Measurements from ENCODE around the gene GGCT.

GGCT gene

DNA sequence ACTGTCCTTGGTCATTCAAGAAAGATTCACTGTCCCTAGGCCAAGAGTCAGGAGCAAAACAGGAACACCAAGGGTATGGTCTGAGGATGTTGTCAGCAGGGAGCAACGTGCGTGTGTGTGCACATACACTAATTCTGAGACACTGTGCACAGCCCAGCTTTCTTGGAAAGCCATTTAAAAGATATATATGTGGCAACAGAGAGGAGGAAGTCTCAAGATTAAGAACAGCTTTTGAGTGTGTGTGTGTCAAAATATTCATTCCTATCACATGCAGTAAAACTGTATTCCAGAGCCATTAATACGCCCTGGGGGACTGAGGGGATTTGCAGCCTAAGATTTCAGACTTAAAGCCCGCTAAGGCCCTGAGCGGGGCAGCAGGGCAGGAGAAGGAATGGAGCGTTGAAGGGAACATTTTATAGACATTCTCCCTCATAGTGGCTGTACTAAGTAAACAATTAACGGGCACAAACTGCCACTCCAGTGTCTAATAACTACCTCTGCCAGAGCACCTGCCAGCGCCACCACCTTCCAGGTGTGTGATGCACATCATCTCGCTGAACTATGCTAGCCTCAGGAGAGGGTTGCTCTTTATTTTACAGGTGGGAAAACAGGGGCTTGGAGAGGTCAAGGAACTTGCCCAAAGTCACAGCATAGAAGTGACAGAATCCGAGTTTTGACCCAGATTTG lies 28.0 kb downstream of the GGCT start:
- no peak for DNase-seq

DNA sequence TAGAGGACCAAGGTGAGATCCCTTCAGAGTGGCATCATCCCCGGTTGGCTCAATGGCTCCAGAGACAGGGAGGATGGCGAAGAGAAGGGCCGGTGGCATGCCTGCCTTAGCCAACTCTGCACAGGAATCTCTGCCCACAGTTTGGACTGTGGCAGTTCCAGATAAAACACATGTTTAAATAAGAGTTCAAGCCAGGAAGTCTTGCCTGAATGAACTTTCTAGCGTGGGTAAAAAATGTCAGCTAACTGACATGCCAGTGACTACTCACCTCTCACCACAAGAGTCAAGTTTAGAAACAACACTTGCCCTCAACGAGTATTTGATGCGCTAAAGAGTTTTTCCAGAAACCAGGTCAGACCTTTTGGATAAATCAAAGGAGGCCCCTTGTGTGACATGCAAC lies 29.0 kb downstream of the GGCT start:
- DNase-seq = no peak

DNA sequence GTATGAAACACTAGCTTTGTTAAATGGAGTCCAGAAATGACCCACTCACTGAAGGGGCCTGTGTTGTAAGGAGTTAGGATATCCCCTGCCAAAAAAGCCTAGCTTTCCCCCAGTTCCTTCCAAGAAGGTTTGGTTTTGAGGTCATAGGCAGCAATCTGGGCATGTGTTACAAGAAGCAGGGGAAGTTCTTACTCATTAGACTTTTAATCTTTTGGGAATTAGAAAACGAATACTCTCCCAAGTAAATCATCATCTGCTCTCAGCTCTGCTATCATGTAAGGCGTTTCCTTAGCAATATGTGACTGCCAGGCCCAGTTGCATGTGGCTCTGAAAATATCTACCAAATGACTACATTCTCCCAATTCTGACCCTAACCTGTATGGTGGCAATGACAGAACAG lies 29.7 kb downstream of the GGCT start:
- no peak for DNase-seq

DNA sequence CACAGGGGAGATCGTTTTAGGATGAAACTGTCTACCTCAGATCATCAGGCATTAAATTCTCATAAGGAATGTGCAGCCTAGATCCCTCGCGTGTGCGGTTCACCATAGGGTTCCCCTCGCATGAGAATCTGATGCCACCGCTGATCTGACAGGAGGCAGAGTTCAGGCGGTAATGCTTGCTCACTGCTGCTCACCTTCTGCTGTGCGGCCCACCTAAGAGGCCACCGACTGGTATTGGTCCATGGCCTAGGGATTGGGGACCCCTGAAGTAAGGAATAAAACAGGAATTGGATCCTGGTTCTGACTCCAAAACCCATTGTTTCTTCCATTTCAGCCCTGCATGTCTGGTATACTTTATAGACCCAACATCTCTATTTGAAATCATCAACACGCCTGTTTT lies 30.1 kb downstream of the GGCT start:
- DNase-seq = no peak

DNA sequence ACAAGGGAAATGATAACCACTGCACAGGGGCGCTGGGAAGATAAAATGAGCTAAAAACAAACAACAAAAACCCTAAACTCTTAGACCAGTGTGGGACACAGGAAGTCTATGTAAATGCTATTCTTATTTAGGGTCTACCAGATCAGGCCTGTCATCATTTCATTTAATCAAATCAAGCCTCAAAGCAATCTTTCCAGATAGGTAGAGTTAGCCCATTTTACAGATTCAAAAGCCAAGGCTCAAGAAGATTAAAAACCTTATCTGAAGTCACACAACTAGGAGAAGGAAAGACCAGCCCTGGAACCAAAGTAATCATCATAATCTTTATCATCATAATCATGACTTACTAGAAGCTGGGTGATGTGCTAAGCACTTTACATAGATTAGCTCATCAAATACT lies 30.7 kb downstream of the GGCT start:
- no peak for DNase-seq

DNA sequence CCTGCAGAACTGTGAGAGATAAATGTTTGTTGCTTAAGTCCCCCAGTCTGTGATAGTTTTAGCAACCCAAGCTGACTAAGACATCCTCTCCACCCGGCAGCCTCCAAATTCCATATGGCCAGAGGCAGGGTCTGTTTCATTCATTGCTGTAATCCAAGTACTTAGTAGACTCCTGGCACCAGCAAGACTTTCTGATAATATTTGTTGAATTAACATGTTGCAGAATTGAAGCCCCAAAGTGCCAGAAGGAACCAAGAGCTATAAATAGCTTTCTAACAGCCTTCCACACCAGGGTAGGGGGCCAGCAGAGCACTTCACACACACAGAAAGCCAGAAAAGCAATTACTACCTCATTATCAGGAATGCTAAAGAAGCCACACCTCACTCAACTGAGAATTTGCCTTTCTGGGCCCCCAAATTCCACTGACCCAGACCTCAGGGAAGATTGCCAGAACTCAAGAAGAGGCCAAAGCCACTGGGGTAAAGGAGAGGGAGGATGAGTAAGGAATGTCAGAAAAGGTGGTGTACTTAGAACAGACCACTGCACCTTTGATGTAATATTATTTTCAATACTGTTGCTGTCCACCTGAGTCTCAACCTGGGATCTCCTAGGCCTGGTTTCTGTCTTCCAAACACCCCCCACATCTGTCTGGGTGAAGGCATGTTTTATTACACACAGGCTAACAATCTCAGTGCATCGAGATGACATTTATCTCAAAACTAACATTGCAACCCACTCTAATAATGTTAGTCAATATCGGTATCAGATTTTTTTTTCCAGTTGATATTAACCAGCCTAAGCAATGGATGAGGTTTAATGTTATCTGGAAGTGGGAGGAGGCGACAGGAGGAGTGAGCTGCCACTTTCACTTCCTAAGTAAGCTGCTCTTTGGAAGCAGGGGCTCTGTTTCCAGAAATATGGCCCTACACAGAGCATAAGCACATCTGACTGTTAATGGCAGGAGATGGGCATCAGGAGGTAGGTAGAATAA lies 31.5 kb downstream of the GGCT start:
- no peak for DNase-seq

DNA sequence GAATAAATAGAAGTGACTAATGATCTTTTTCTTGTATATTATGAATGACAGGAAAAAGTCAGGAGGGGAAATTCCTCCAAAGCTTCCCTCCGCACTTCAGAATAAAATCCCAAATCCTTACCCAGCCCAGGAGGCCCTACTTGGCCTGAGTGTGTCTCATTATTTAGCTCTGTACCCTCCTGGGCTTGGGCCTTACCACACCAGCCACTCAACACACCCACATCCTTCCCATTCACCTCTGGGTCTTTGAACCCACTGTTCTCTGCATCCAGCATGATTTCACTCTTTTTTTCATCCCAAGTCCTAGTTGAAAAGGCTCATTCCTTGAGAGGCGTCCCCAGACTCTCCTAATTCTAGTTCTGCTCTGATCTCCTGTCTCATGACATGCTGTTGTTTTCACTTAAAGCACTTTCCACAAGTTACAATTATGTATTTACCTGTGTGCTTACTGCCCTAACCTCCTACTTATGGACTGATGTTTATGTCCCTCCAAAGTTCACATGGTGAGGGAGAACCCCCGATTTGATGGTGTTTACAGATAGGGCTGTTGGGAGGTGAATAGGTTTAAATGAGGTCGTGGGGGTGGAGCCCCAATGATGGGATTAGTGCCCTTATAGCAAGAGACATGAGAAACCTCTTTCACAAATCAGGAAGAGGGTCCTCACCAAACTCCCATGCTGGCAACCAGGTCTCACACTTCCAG lies 32.4 kb downstream of the GGCT start:
- DNase-seq = no peak

DNA sequence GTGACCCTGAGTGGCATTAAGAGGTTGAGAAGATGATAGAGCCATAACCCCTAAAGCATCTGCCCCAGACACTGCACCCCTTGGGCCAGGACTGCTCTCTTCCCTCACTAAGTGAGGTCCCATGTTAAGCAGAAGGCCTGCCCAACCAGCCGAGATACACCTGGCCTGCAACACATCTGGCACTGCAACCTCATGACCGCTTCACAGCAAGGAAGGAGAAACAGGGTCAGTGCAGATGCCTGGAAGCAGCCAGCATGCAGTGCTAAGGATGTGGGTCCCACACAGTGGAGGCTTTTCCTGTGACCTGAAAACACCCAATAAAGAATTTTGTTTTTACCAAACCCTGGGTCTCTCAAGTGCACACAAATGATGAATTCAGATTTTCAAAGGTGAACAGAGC lies 33.4 kb downstream of the GGCT start:
- no peak for DNase-seq

DNA sequence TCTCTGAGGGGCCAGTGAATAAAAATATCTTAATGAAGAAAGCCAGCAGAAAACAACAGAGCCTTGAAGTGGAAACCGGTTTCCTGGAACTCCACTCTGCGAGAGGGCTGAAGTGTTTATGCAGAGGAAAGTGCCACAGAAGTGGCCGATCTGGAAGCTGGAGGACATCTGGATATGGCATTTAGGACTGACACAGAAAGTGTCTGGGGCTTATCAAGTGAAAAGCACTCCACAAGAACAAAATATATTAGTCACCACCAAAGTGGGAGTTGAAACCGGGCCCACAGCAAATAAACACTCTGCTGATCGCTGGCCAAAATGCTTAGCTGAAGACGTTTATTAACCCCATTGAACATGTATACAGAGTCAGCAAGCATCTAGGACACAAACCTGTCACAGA lies 33.9 kb downstream of the GGCT start:
- DNase-seq = no peak

DNA sequence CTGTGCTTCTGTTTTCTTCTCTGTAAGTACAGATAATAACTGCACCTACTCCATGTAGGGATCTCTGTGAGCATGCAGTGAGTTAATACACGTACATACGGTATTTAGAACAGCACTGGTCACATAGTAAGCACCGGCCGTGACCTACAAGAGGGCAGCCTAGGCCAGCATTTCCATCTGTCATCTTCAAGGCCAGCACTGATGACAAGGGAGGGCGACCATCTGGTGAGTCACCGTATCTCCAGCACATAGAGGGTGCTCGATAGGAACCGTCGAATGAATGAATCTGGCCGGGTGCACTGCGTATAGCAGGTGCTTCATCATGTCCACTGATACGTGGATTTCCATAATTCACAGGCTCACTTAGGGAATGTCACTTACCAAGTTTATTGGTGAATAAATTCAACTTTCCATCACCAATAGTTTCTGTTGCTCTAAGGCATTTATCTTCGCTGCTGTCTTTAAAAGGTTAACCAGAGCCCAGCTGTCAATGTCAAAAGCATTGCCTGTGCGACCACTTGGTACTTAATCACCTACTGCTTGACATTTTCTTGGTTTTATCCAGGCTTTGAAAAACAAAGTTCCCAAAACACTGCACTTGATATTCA lies 34.4 kb downstream of the GGCT start:
- DNase-seq = no peak

DNA sequence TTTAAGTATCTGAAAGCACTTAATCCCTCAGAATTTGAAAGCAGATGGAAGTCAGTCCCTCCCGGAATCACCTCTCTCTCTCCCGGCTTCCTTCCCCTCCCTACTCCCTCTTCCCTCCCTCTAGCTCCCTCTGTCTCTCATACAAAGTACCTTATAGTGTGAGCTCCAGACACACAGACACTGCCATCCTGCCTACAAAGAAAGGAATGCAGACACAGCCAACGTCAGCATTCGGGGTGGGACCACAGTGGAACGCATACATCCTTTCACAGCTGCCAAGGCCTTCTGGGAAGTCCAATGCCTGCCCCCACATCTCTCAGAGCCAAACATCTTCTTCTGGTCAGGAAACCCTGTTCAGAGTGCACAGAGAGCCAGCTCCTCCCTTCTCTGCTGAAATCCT lies 35.3 kb downstream of the GGCT start:
- DNase-seq = no peak

DNA sequence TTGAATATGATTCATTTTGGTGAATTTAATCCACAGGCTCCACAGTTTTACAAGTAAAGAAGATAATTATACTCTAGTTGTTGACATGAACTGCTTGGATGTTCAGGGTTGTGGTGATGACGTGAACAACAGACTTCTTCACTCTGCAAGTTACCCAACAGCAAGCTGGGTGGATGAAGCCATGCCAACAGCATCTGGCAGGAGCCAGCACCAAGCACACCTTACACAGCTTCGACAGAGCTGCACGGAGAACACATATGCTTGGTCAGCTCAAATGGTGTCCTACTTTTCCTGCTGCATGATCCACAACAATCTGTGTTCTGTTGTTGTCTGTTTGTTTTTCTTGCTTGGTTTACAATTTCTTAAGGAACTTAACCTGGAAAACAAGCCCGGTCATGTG lies 35.8 kb downstream of the GGCT start:
- DNase-seq = no peak

DNA sequence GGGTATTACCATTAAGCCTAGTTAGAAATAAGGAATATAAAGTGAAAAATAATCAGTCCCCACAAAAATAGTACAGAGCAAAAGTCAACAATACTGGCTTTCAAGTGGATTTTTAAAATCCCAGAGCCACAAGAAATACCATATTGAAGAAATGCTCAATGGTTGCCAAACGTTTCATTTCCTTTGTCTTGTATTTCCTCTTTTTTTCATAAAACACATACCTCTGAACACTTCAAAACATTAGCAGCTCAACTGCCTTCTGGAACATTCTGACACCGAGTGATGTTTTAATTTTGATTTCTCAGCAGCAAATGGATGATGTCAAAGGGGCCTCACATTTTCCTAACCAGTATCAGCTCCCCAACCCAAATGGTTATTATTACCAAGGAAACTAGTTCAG lies 36.6 kb downstream of the GGCT start:
- no peak for DNase-seq

DNA sequence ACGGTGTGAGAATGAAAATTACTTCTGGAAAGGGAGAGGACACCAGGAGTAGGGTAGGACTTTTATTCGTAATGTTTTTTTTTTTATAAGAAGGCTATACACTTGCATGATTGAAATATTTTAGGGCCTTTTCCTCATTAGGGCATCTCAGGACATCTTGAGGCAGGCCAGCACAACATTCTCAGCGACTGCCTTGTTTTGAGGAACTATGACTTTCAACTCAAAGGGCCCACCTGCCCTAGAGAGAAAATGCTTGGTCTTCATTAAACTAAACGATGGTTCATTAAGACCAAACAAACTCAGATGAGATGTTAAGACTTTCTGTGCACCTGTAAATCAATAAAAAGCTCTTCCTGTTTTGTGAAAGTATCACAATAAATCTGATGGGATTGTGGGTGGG lies 37.4 kb downstream of the GGCT start:
- no peak for DNase-seq

DNA sequence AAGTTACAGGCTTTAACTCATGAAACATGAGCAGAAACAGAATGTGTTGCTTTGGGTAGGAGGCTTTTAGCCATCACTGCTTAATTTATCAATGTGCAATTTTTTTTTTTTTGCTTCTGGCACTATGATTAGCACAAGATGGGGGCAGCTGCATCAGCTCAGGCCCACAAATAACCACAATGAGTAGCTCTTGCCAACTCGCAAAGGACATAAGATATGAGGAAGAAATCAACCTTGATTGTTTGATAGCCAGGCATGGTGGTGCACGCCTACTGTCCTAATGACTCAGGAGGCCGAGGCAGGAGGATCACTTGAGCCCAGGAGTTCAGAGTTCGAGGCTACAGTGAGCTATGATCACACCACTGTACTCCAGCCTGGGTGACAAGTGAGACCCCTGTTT lies 38.4 kb downstream of the GGCT start:
- DNase-seq = no peak

DNA sequence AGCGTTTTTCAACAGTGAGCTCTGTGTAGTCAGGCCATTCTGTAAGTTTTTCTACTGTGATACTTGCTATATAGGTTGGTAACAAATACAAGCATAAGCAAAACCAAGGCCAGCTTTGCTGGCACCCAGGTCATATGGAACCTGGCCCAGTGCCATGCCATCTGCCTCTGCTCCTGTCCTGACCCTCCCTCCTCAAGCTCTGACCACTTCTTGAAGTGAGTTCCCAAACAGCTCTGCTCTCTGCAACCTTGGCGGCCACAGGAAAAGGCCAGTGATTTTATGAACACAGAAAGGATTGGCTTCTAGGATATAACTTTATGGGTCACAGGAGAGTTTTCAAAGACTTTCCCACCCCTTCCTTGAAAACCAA lies 38.8 kb downstream of the GGCT start:
- no peak for DNase-seq

DNA sequence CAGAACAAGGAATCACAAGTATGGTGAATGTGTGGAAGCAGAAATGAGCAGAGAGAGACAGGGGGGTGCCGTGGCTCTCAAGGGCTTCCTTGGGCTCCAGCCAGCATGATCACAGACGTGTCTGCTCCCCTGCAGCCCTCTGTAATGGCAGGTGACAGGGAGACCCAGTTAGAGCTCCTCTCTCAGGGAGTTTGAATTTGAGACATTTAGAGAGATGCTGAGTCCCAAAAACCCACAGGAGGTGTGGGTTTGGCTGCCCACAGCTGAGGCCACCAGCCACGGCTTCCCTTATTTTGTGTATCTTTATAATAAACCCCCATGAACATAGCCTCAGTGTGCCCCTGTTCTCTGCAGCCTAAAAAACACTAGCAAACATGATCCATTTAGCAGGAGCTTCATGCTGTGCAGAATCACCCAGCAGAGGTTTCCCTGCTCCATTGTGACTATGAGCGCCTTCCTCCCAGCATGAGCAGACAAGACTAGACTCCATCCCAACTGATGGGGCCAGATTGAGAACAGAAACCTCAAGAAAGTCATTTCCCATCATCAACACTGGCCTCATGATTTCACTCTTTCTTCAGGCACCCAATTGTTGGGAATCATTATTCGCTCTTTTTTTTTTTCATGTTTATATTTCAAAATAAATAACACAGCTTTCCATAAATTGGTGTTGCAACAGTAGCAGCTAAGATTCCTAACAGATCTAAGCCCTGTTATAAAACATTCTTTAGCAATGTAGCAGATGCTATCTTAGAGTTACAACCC lies 39.4 kb downstream of the GGCT start:
- no peak for DNase-seq

DNA sequence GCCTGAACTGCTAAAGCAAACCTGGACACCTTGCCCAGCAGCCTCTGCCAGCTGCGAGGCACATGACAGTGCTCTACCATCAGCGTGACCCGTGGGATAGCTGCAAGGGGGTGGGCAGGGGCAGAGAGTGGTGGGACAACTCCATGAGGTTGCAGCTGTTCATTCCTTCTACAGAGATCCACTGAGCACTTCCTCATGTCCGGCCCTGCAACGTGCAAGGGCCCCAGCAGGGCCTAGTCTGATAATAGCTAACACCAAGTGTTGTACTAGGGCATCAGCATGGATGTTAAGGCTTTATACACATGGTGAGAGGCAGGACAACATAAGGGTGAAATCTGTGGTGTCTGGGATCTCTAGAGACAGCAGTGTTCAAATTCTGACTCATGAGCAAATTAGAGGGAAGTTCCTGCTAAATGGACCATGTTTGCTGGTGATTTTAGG lies 40.4 kb downstream of the GGCT start:
- no peak for DNase-seq

DNA sequence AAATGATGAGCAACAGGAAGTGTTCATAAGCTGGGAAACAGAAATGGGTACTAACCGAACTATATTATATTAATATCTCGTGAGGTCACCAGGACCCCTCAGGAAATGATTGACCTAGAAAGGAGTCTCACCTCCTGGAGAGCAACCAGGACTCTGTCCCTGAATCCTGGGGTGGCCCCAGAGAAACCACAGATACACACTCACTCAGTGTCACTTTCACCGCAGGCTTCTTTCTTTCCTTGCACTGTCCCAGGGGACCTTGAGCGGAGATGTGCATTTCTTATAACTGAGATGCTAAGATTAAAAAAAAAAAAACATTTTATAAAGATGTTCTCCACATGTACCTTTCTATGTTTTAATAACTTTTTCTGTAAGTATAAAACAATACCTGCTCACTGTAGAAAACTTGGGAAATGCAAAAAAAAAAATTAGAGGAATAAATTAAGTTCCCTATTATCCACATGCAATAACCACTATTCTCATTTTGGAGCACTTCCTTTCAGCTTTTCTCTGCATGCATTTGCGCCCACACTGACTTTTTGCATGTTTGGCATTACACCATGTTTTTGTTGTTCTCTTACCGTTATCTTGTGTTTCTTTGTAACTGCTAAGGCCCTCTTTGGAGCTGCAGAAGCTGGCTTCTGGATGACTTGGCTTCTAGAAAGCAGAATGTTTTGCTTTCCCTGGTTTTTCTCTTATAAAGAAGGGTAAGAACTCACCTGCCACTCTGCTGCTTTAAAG lies 41.1 kb downstream of the GGCT start:
- no peak for DNase-seq

DNA sequence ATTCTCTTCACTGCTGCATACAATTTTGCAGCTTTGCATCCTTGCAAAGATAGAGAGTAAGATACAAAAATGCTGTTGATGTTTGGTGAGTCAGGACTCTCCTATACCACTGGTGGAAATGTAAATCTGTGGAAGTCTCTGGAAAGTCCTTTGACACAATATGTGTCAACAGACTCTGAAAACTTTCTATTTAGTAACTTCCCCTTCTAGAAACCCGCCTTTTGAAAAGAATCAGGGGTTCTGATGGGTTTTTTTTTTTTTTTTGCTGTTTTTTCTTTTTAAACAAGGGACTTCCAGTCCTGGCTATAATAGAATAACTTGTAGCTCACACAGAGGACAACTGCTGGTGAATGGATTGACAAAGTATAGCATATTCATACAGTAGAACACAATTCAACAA lies 42.5 kb downstream of the GGCT start:
- DNase-seq = no peak

DNA sequence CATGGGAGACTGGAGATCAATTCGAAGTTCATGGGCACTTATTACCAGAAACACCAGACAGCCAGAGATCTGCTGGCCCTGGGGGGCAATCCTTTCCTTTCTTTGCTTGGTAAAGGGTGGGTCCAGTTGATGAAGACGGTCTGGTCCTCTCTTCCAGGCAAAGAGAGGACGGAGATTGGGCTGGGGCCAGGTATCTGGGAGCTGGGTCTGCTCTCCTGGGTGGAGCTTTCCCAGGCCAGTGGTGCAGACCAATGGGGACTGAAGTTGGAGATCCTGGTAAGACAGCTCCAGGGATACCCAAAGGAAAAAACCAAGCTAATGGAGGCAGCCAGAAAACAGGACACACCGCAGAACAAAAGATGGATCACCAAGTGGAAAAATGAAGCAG lies 44.4 kb downstream of the GGCT start:
- no peak for DNase-seq
